K562 (cell line): Measurements from ENCODE around the gene RPL22L1. TPM values are rescaled to one million over a fixed set of nuclear protein-coding genes. Genes with fewer than 3 reads are reported as not detected.

Source experiments
- BRF2 ChIP-seq: IDR thresholded peaks from 3 replicates; pipeline ENCODE4 v1.6.1; 2011; ENCODE audit warnings: borderline replicate concordance, mild to moderate bottlenecking; ENCODE audit not compliant: insufficient read length, insufficient read depth
- RREB1 ChIP-seq: fragments of 250-450 bp; sonication (Bioruptor Pico); IDR thresholded peaks from 2 replicates; pipeline ENCODE4 v1.4.0; 2020
- ZNF407 ChIP-seq: fragments of 450-650 bp; IDR thresholded peaks from 2 replicates; pipeline ENCODE4 v1.6.1; 2016; ENCODE audit warnings: low read depth
- polyA plus RNA-seq, 8 experiments: library from polyadenylated mRNA; depleted of rRNA in 4 of 8; stranded (reverse) in 5 of 8; unstranded in 3 of 8; fragments of >200 nt; fragmentation: Nextera tagmentation in 2 of 8; fragmentation: Illumina TruSeq in 1 of 8; extraction: Ambion mirVana in 2 of 8; extraction: Trizol in 1 of 8; gene quantifications; 2 replicates each; pipeline versions ENCODE4 v1.2.1 to v1.2.3, GENCODE V29; 2011 to 2014; ENCODE audit warnings: inconsistent platforms in 1 of 8, missing spikeins in 1 of 8
- total RNA-seq, 7 experiments: library from RNA; depleted of rRNA in 6 of 7; stranded (reverse); fragments of >200 nt in 6 of 7; fragmentation: Illumina TruSeq in 2 of 7; extraction: Trizol in 2 of 7; gene quantifications; 2 replicates each; pipeline versions ENCODE4 v1.2.1 to v1.2.3, GENCODE V29; 2011 to 2021; ENCODE audit warnings: low replicate concordance in 1 of 7

RPL22L1 gene
- total and polyA plus RNA-seq, 9 of the 15 experiments (the other 6 are each of a cell fraction or from before 2014, with no cell fraction given): 53.9 to 198 (median 108) TPM

- TF ChIP-seq ZNF407: no peak
- TF ChIP-seq RREB1 (CRISPR knock-in tag): no peak
- no peak for TF ChIP-seq BRF2
These were observed 19.6 kb upstream of the RPL22L1 start (continued) for GRCh38 chr3:170889630-170890029.
